ENCODE results near the gene FBRS.
"Not testable (repeated sequence)": the region's sequence is repeated elsewhere in the genome, so short reads cannot be mapped to it uniquely, and the experiment has no call there.

The FBRS gene

GRCh38 chr16:30688701-30689100 is 30.5 kb downstream of the FBRS start:
- Histone ChIP-seq H3K9ac (ENCODE audit: low read depth, low read length) (no peak overlapping the region), H3K9me3 (ENCODE audit: insufficient read depth, low read depth, low read length) (no peaks in the 10 kb centered on the region), H3K27me3 (ENCODE audit: insufficient read depth, low read length) (peaks cover 100% of the 10 kb centered on the region), H3K27ac (ENCODE audit: low read depth, low read length) (no peak overlapping the region), H3K4me1 (ENCODE audit: insufficient read depth, low read length) (no peaks in the 10 kb centered on the region), H3K4me3 (ENCODE audit: low read length) (no peak overlapping the region), H3K36me3 (ENCODE audit: insufficient read depth, low read length) (no peaks in the 10 kb centered on the region)
- WGBS: 64% methylated on average over 4 of the region's 4 CpGs

- no peak overlapping the region for H3K9ac ChIP-seq (ENCODE audit: low read depth, low read length)
- H3K9me3 ChIP-seq (ENCODE audit: insufficient read depth, low read depth, low read length): no peaks in the 10 kb centered on the region
- H3K27me3 ChIP-seq (ENCODE audit: insufficient read depth, low read length): peaks cover 96% of the 10 kb centered on the region
- 26% methylated on average over 4 of the region's 4 CpGs for WGBS
- H3K4me3 ChIP-seq (ENCODE audit: low read length): no peak overlapping the region
- H3K27ac ChIP-seq (ENCODE audit: low read depth, low read length): no peak overlapping the region
- no peaks in the 10 kb centered on the region for H3K36me3 ChIP-seq (ENCODE audit: insufficient read depth, low read length)
- H3K4me1 ChIP-seq (ENCODE audit: insufficient read depth, low read length): no peaks in the 10 kb centered on the region
Measured at GRCh38 chr16:30691907-30692306, 33.7 kb downstream of the FBRS start.

- Histone ChIP-seq H3K4me1 (ENCODE audit: insufficient read depth, low read length) (no peaks in the 10 kb centered on the region), H3K4me3 (ENCODE audit: low read length) (no peak overlapping the region), H3K9ac (ENCODE audit: low read depth, low read length) (no peak overlapping the region), H3K9me3 (ENCODE audit: insufficient read depth, low read depth, low read length) (no peaks in the 10 kb centered on the region), H3K36me3 (ENCODE audit: insufficient read depth, low read length) (no peaks in the 10 kb centered on the region), H3K27ac (ENCODE audit: low read depth, low read length) (no peak overlapping the region), H3K27me3 (ENCODE audit: insufficient read depth, low read length) (peaks cover 96% of the 10 kb centered on the region)
- 18% methylated on average over 10 of the region's 10 CpGs for WGBS
Measured at GRCh38 chr16:30692396-30693064, 34.3 kb downstream of the FBRS start.

- H3K9me3 ChIP-seq (ENCODE audit: insufficient read depth, low read depth, low read length): no peaks in the 10 kb centered on the region
- peaks cover 73% of the 10 kb centered on the region for H3K27me3 ChIP-seq (ENCODE audit: insufficient read depth, low read length)
- H3K9ac ChIP-seq (ENCODE audit: low read depth, low read length): no peak overlapping the region
- WGBS: 91% methylated on average over 11 of the region's 11 CpGs
- H3K27ac ChIP-seq (ENCODE audit: low read depth, low read length): no peak overlapping the region
- H3K4me3 ChIP-seq (ENCODE audit: low read length): no peak overlapping the region
- H3K36me3 ChIP-seq (ENCODE audit: insufficient read depth, low read length): peaks cover 4% of the 10 kb centered on the region
- peaks cover 7% of the 10 kb centered on the region; the same call in 1 of the 2 replicates for H3K4me1 ChIP-seq (ENCODE audit: insufficient read depth, low read length)
Measured at GRCh38 chr16:30694926-30695693, 36.9 kb downstream of the FBRS start.

- Histone ChIP-seq H3K36me3 (ENCODE audit: insufficient read depth, low read length) (peaks cover 19% of the 10 kb centered on the region), H3K27me3 (ENCODE audit: insufficient read depth, low read length) (peaks cover 58% of the 10 kb centered on the region)
- WGBS: 96% methylated on average over 2 of the region's 3 CpGs
- H3K4me1 ChIP-seq (ENCODE audit: insufficient read depth, low read length); H3K9ac ChIP-seq (ENCODE audit: low read depth, low read length); H3K9me3 ChIP-seq (ENCODE audit: insufficient read depth, low read depth, low read length); H3K4me3 ChIP-seq (ENCODE audit: low read length); H3K27ac ChIP-seq (ENCODE audit: low read depth, low read length): not testable (repeated sequence)
Measured at GRCh38 chr16:30696646-30697045, 38.4 kb downstream of the FBRS start.

GRCh38 chr16:30697264-30698138 is 39.3 kb downstream of the FBRS start:
- peak overlapping the region; percentile 95 for H3K4me3 ChIP-seq (ENCODE audit: low read length)
- H3K27me3 ChIP-seq (ENCODE audit: insufficient read depth, low read length): peaks cover 49% of the 10 kb centered on the region
- H3K27ac ChIP-seq (ENCODE audit: low read depth, low read length): peak overlapping the region; percentile 100
- H3K36me3 ChIP-seq (ENCODE audit: insufficient read depth, low read length): peaks cover 26% of the 10 kb centered on the region
- peak overlapping the region; percentile 100 for H3K9ac ChIP-seq (ENCODE audit: low read depth, low read length)
- peaks cover 8% of the 10 kb centered on the region; the same call in 1 of the 2 replicates for H3K4me1 ChIP-seq (ENCODE audit: insufficient read depth, low read length)
- H3K9me3 ChIP-seq (ENCODE audit: insufficient read depth, low read depth, low read length): no peaks in the 10 kb centered on the region
- WGBS: 14% methylated on average over 26 of the region's 26 CpGs

- peak overlapping the region; percentile 100 for H3K9ac ChIP-seq (ENCODE audit: low read depth, low read length)
- peak overlapping the region; percentile 100 for H3K27ac ChIP-seq (ENCODE audit: low read depth, low read length)
- under 1% methylated on average over 72 of the region's 76 CpGs for WGBS
- H3K27me3 ChIP-seq (ENCODE audit: insufficient read depth, low read length): peaks cover 42% of the 10 kb centered on the region
- H3K4me3 ChIP-seq (ENCODE audit: low read length): peak overlapping the region; percentile 95
- H3K9me3 ChIP-seq (ENCODE audit: insufficient read depth, low read depth, low read length): no peaks in the 10 kb centered on the region
- H3K4me1 ChIP-seq (ENCODE audit: insufficient read depth, low read length): peaks cover 8% of the 10 kb centered on the region; the same call in 1 of the 2 replicates
- H3K36me3 ChIP-seq (ENCODE audit: insufficient read depth, low read length): peaks cover 32% of the 10 kb centered on the region
Measured at GRCh38 chr16:30698139-30698815, 40.0 kb downstream of the FBRS start.

GRCh38 chr16:30698816-30699614 is 40.8 kb downstream of the FBRS start, which contains the start of gene SRCAP:
Gene SRCAP, plus strand, starts transcription at chr16:30699171. Its CDS starts 1,654 bp downstream, at chr16:30700825.
- H3K27me3 ChIP-seq (ENCODE audit: insufficient read depth, low read length): peaks cover 34% of the 10 kb centered on the region
- peak within 1 kb of the TSS; percentile 100 for H3K9ac ChIP-seq (ENCODE audit: low read depth, low read length)
- under 1% methylated on average over 57 of the region's 57 CpGs for WGBS
- H3K9me3 ChIP-seq (ENCODE audit: insufficient read depth, low read depth, low read length): no peaks in the 10 kb centered on the region
- peaks cover 8% of the 10 kb centered on the region; the same call in 1 of the 2 replicates for H3K4me1 ChIP-seq (ENCODE audit: insufficient read depth, low read length)
- peak within 1 kb of the TSS; percentile 95 for H3K4me3 ChIP-seq (ENCODE audit: low read length)
- H3K27ac ChIP-seq (ENCODE audit: low read depth, low read length): peak within 1 kb of the TSS; percentile 100
- H3K36me3 ChIP-seq (ENCODE audit: insufficient read depth, low read length): peaks cover 36% of the 10 kb centered on the region

GRCh38 chr16:30699615-30700099 is 41.4 kb downstream of the FBRS start:
- peak overlapping the region; percentile 95 for H3K4me3 ChIP-seq (ENCODE audit: low read length)
- WGBS: 45% methylated on average over 8 of the region's 8 CpGs
- peaks cover 28% of the 10 kb centered on the region for H3K27me3 ChIP-seq (ENCODE audit: insufficient read depth, low read length)
- peaks cover 8% of the 10 kb centered on the region; the same call in 1 of the 2 replicates for H3K4me1 ChIP-seq (ENCODE audit: insufficient read depth, low read length)
- peak overlapping the region; percentile 100; the same call in 1 of the 2 replicates for H3K27ac ChIP-seq (ENCODE audit: low read depth, low read length)
- no peaks in the 10 kb centered on the region for H3K9me3 ChIP-seq (ENCODE audit: insufficient read depth, low read depth, low read length)
- H3K9ac ChIP-seq (ENCODE audit: low read depth, low read length): peak overlapping the region; percentile 66
- peaks cover 42% of the 10 kb centered on the region for H3K36me3 ChIP-seq (ENCODE audit: insufficient read depth, low read length)

- Histone ChIP-seq H3K9ac (ENCODE audit: low read depth, low read length) (no peak overlapping the region), H3K4me3 (ENCODE audit: low read length) (no peak overlapping the region), H3K4me1 (ENCODE audit: insufficient read depth, low read length) (peaks cover 8% of the 10 kb centered on the region; the same call in 1 of the 2 replicates), H3K36me3 (ENCODE audit: insufficient read depth, low read length) (peaks cover 50% of the 10 kb centered on the region), H3K27me3 (ENCODE audit: insufficient read depth, low read length) (peaks cover 19% of the 10 kb centered on the region), H3K27ac (ENCODE audit: low read depth, low read length) (no peak overlapping the region), H3K9me3 (ENCODE audit: insufficient read depth, low read depth, low read length) (no peaks in the 10 kb centered on the region)
- 89% methylated on average over 9 of the region's 9 CpGs for WGBS
Measured at GRCh38 chr16:30700491-30700890, 42.3 kb downstream of the FBRS start.

Measured in HUES64 (cell line).